ENCODE data around the gene UBAC2. TPM values are rescaled to one million over a fixed set of nuclear protein-coding genes. Genes with fewer than 3 reads are reported as not detected.

The UBAC2 gene
- total and polyA plus RNA-seq, 7 donors, result 31.8 to 73.9 (median 47.6) TPM

- Histone ChIP-seq H3K9me3 (no peaks in the 10 kb centered on the region), H3K4me3 (no peak overlapping the region), H3K4me1 (peaks cover 0 to 43% (median 18%) of the 10 kb centered on the region in 4 donors), H3K27ac (peak overlapping the region in 3 of 4 donors; percentile 14 to 83 (median 18)), H3K27me3 (no peaks in the 10 kb centered on the region), H3K36me3 (no peaks in the 10 kb centered on the region)
- no peak for DNase-seq
- WGBS, 2 donors, result 77 to 92% methylated on average over 1 of the region's 1 CpG
- intact Hi-C loops (cut with DNase I), result no loop called here
- TF ChIP-seq, protein P1, sequence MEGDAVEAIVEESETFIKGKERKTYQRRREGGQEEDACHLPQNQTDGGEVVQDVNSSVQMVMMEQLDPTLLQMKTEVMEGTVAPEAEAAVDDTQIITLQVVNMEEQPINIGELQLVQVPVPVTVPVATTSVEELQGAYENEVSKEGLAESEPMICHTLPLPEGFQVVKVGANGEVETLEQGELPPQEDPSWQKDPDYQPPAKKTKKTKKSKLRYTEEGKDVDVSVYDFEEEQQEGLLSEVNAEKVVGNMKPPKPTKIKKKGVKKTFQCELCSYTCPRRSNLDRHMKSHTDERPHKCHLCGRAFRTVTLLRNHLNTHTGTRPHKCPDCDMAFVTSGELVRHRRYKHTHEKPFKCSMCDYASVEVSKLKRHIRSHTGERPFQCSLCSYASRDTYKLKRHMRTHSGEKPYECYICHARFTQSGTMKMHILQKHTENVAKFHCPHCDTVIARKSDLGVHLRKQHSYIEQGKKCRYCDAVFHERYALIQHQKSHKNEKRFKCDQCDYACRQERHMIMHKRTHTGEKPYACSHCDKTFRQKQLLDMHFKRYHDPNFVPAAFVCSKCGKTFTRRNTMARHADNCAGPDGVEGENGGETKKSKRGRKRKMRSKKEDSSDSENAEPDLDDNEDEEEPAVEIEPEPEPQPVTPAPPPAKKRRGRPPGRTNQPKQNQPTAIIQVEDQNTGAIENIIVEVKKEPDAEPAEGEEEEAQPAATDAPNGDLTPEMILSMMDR (IDR thresholded peaks at IDR 0.05), result no peak
- TF ChIP-seq EP300 (IDR thresholded peaks at IDR 0.05), result no peak
- no peak for TF ChIP-seq POLR2A (IDR thresholded peaks at IDR 0.05)
- TF ChIP-seq POLR2AphosphoS5 (IDR thresholded peaks at IDR 0.05), result no peak
Observed at GRCh38 chr13:99301913-99302636, 101.4 kb downstream of the UBAC2 start.

GRCh38 chr13:99302637-99303505 is 102.2 kb downstream of the UBAC2 start:
- no peak for TF ChIP-seq EP300 (IDR thresholded peaks at IDR 0.05)
- no peak for TF ChIP-seq POLR2A (IDR thresholded peaks at IDR 0.05)
- Histone ChIP-seq H3K4me3 (no peak overlapping the region), H3K36me3 (no peaks in the 10 kb centered on the region), H3K9me3 (no peaks in the 10 kb centered on the region), H3K4me1 (peaks cover 0 to 45% (median 23%) of the 10 kb centered on the region in 4 donors), H3K27ac (peak overlapping the region in 3 of 4 donors; percentile 14 to 83 (median 64)), H3K27me3 (no peaks in the 10 kb centered on the region)
- no peak for DNase-seq
- intact Hi-C loops (cut with DNase I), result no loop called here
- 92% methylated on average over 8 of the region's 8 CpGs for WGBS, 2 donors

- WGBS, 2 donors, result 75 to 86% methylated on average over 14 of the region's 14 CpGs
- intact Hi-C loops (cut with DNase I), result no loop called here
- no peak for TF ChIP-seq EP300 (IDR thresholded peaks at IDR 0.05)
- TF ChIP-seq POLR2AphosphoS5 (IDR thresholded peaks at IDR 0.05), result peak in 3 of 4 donors; percentile 9 to 54 (median 25)
- Histone ChIP-seq H3K9me3 (no peaks in the 10 kb centered on the region), H3K27me3 (no peaks in the 10 kb centered on the region), H3K36me3 (no peaks in the 10 kb centered on the region), H3K27ac (peak overlapping the region; percentile 64 to 83 (median 76)), H3K4me1 (peaks cover 0 to 56% (median 31%) of the 10 kb centered on the region in 4 donors), H3K4me3 (peak overlapping the region in 2 of 4 donors; percentile 7 to 50)
- no peak for DNase-seq
Observed at GRCh38 chr13:99303863-99304521, 103.3 kb downstream of the UBAC2 start.

DNA sequence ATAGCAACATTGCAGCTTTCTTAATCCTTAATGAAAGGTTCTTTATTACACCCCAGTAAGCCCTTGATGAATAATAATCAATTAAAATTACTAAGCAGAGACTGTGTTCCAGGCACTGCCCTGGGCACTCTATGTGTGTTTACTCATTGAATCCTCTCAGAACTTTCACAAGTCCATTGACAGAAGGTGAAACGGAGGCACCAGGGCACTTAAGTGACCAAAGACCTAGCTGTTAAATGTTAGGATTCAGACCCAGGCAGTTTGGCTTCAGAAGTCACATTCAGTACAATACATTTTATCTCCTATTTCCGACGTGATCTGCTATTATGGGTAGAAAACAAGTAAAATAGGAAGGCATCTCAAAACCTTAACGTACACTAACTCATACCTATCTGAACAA is 103.9 kb downstream of the UBAC2 start:
- Histone ChIP-seq H3K4me3 (peak overlapping the region in 2 of 4 donors; percentile 48 to 50), H3K36me3 (no peaks in the 10 kb centered on the region), H3K27me3 (no peaks in the 10 kb centered on the region), H3K4me1 (peaks cover 0 to 56% (median 34%) of the 10 kb centered on the region in 4 donors), H3K9me3 (no peaks in the 10 kb centered on the region), H3K27ac (peak overlapping the region; percentile 64 to 83 (median 76))
- 75 to 83% methylated on average over 4 of the region's 4 CpGs for WGBS, 2 donors
- no peak for DNase-seq
- intact Hi-C loops (cut with DNase I), result no loop called here
- TF ChIP-seq, protein P1 (IDR thresholded peaks at IDR 0.05), result no peak
- TF ChIP-seq POLR2AphosphoS5 (IDR thresholded peaks at IDR 0.05) (no peak), POLR2A (IDR thresholded peaks at IDR 0.05) (no peak), EP300 (IDR thresholded peaks at IDR 0.05) (no peak)

DNA sequence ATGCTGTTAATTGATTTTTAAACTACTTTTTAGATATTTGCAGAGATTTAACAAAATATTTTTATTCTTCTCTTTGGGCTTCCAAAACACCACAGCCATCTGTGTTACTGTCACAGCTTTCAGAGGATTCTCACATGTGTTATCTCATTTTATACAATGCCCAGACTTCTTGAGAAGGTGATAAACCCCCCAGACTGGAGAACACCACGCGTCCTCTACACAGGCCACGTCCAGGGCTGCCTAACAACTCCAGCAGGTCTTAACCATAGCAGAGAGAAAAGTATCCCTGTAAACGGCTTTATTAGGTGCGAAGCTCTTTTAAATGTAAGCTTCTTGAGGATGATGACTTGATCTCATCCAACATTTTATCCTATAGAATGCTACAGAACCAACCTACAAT is 104.5 kb downstream of the UBAC2 start:
- Histone ChIP-seq H3K27ac (peak overlapping the region; percentile 64 to 83 (median 76)), H3K36me3 (no peaks in the 10 kb centered on the region), H3K27me3 (no peaks in the 10 kb centered on the region), H3K4me1 (peaks cover 0 to 56% (median 37%) of the 10 kb centered on the region in 4 donors), H3K4me3 (peak overlapping the region in 3 of 4 donors; percentile 41 to 50 (median 48)), H3K9me3 (no peaks in the 10 kb centered on the region)
- 81 to 84% methylated on average over 5 of the region's 5 CpGs for WGBS, 2 donors
- intact Hi-C loops (cut with DNase I), result loop anchor here (5.0 kb wide), 2 partner anchors 103 to 197 kb away; partner anchors contain the start of genes TM9SF2 and UBAC2
- no peak for TF ChIP-seq POLR2AphosphoS5 (IDR thresholded peaks at IDR 0.05)
- TF ChIP-seq, protein P1 (IDR thresholded peaks at IDR 0.05), result no peak
- TF ChIP-seq EP300 (IDR thresholded peaks at IDR 0.05), result no peak
- TF ChIP-seq POLR2A (IDR thresholded peaks at IDR 0.05), result no peak
- no peak for DNase-seq

Data from sigmoid colon (tissue), 7 donors.